Activated CD4-positive, alpha-beta T cell treated with anti-CD3 and anti-CD28 coated beads for 36 hours (primary cell): ENCODE results near the gene TRAK1. TPM values are rescaled to one million over a fixed set of nuclear protein-coding genes. Genes with fewer than 3 reads are reported as not detected.

Source experiments
- ATAC-seq: fragments of 200-7000 bp; cut with Tn5 transposase; one replicate; pipeline ENCODE4 v1.10.0; 2021; ENCODE audit warnings: mild to moderate bottlenecking, moderate library complexity
- CTCF ChIA-PET: fragments of 350-600 bp; sonication (Branson Sonifier 250); formaldehyde crosslinking; loops from one replicate; lab custom pipeline; 2021; ENCODE audit warnings: antibody characterized with exemption; lab: Charles Lee
- POLR2A ChIA-PET: fragments of 350-600 bp; sonication (Branson Sonifier 250); formaldehyde crosslinking; loops from one replicate; lab custom pipeline; 2021; ENCODE audit warnings: antibody characterized with exemption, inconsistent platforms; lab: Charles Lee
- DNase-seq: peaks from one replicate; pipeline ENCODE4 v3.0.0-alpha.2; 2020
- H3K27ac Mint-ChIP-seq: one replicate; pipeline ENCODE4 v1.8.0; 2021; ENCODE audit warnings: mixed read lengths
- H3K27me3 Mint-ChIP-seq: one replicate; pipeline ENCODE4 v1.8.0; 2021; ENCODE audit warnings: mixed read lengths
- H3K36me3 Mint-ChIP-seq: one replicate; pipeline ENCODE4 v1.8.0; 2021; ENCODE audit warnings: low read depth, mixed read lengths
- H3K4me1 Mint-ChIP-seq: one replicate; pipeline ENCODE4 v1.8.0; 2021; ENCODE audit warnings: mixed read lengths
- H3K4me3 Mint-ChIP-seq: one replicate; pipeline ENCODE4 v1.8.0; 2021; ENCODE audit warnings: mild to moderate bottlenecking, moderate library complexity, mixed read lengths
- H3K9me3 Mint-ChIP-seq: one replicate; pipeline ENCODE4 v1.8.0; 2021; ENCODE audit warnings: low read depth, mixed read lengths
- intact Hi-C, 2 experiments: fragments of 100-400 bp; cut with DNase I in 1 of 2; cut with micrococcal nuclease in 1 of 2; formaldehyde crosslinking; loops; one replicate each; pipeline versions ENCODE4 v1.14.2 to v1.15.1; 2022 to 2024; cut with DNase I, micrococcal nuclease
- total RNA-seq, 2 experiments: library from RNA; stranded (reverse); gene quantifications; one replicate each; pipeline ENCODE4 v1.2.3, GENCODE V29; 2021

TRAK1 gene
- total RNA-seq, 2 experiments from 2014 or later: 22.4 to 23.6 TPM

DNA sequence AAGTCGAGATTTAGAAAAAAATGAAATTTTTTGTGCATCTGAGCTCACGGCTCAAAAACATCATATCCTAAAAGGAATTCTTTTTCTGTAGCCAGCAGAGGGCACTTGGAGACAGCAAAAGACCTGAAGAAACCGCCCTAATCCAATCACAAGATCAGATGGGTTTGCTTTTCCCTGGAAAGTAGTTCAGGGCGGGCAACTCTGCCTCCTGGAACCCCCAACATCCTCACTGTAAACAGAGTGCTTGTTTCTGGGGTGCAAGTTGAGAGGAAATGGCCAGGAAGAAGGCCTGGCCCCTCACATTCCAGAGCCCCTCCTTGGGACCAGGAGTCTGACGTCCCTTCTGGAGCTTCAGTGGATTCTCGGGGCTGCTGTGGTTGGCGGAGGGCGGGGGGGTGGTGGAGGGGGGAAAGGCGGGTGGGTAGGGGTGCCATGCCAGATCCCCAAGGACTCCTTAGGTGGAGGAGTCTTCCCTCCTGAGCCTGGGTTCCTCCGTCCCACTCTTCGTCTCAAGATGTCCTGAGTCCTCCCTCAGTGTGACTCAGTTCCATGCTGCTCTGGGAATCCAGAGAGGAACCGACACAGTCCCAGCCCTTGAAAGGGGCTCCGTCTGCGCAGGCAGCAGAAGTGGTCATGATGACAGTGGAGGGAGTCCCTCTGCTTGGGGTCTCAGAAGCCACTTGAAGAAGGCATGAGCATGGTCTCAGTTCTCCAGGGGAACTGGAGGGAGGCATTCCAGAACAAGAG lies 139.0 kb downstream of the TRAK1 start:
- CTCF ChIA-PET: interaction anchor here (0.6 to 1.5 kb wide), 8 partner anchors 10 to 311 kb away, joined by 3 to 8 read pairs (median 4); no protein-coding TSS in a partner anchor
- no peaks in the 10 kb centered on the region for H3K9me3 Mint-ChIP-seq

DNA sequence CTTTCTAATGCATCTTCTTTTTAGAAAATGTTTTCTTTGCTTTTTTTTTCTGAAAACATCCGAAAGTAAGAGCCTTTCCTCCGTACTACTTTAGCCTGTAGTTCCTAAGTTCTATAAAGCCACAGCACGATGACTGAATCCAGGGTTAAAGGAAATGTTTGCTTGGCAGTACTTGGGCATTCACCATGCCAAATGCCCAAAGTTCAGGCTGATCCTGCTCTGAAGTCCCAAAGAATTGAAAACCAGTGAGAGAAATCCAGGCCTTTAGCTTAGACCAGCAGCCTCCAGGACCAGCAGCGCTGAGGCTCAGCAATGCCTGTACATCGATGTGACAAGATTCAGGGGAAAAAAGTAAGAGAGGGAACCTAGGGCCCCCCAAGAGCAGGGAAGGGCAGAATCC lies 139.7 kb downstream of the TRAK1 start:
- intact Hi-C loops: loop anchor here (1.0 to 5.0 kb wide), 2 partner anchors 211 to 212 kb away; no protein-coding TSS in a partner anchor
- ChIA-PET CTCF (interaction anchor here (1.5 kb wide), 1 partner anchor 16 kb away, joined by 4 read pairs; no protein-coding TSS in a partner anchor), POLR2A (no interaction called here)
- Mint-ChIP-seq H3K36me3 (no peaks in the 10 kb centered on the region), H3K4me1 (peaks cover 2% of the 10 kb centered on the region), H3K27me3 (peaks cover 14% of the 10 kb centered on the region), H3K4me3 (no peak overlapping the region), H3K27ac (no peak overlapping the region), H3K9me3 (no peaks in the 10 kb centered on the region)
- DNase-seq (no peak), ATAC-seq (no peak)

More for the DNA sequence above, 139.0 kb downstream of the TRAK1 start:
- POLR2A ChIA-PET: interaction anchor here (0.8 kb wide), 1 partner anchor 89 kb away, joined by 3 read pairs; no protein-coding TSS in a partner anchor
- ATAC-seq (no peak), DNase-seq (no peak)
- Mint-ChIP-seq H3K27me3 (peaks cover 12% of the 10 kb centered on the region), H3K36me3 (peaks cover 7% of the 10 kb centered on the region), H3K27ac (no peak overlapping the region), H3K4me1 (peaks cover 2% of the 10 kb centered on the region), H3K4me3 (no peak overlapping the region)
- intact Hi-C loops: loop anchor here (1.0 to 5.0 kb wide), 3 partner anchors 111 to 213 kb away; no protein-coding TSS in a partner anchor

DNA sequence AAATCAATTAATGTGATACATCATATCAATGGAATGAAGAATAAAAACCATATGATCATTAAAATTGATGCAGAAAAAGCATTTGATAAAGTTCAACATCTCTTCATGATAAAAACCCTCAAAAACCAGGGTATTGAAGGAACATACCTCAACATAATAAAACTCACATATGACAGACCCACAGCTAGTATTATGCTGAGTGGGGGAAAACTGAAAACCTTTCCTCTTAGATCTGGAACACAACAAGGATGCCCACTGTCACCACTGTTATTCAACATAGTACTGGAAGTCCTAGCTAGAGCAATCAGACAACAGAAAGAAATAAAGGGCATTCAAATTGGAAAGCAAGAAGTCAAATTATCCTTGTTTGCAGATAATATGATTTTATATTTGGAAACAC lies 144.4 kb downstream of the TRAK1 start:
- DNase-seq (no peak), ATAC-seq (no peak)
- peaks cover 29% of the 10 kb centered on the region for H3K27me3 Mint-ChIP-seq
- ChIA-PET CTCF (interaction anchor here (1.3 kb wide), 1 partner anchor 12 kb away, joined by 6 read pairs; no protein-coding TSS in a partner anchor), POLR2A (no interaction called here)
- H3K4me3 Mint-ChIP-seq: no peak overlapping the region
- peaks cover 8% of the 10 kb centered on the region for H3K9me3 Mint-ChIP-seq
- no peaks in the 10 kb centered on the region for H3K4me1 Mint-ChIP-seq
- intact Hi-C loops: no loop called here
- H3K36me3 Mint-ChIP-seq: no peaks in the 10 kb centered on the region
- H3K27ac Mint-ChIP-seq: no peak overlapping the region

- ChIA-PET POLR2A (no interaction called here), CTCF (interaction anchor here (0.6 to 0.9 kb wide), 2 partner anchors 10 to 182 kb away, joined by 3 read pairs; no protein-coding TSS in a partner anchor)
- no peak for DNase-seq
- Mint-ChIP-seq H3K9me3 (peaks cover 8% of the 10 kb centered on the region), H3K27ac (no peak overlapping the region), H3K36me3 (no peaks in the 10 kb centered on the region), H3K4me3 (no peak overlapping the region), H3K4me1 (no peaks in the 10 kb centered on the region), H3K27me3 (peaks cover 29% of the 10 kb centered on the region)
- intact Hi-C loops: no loop called here
- ATAC-seq: no peak
Measured at GRCh38 chr3:42236611-42237010, 145.5 kb downstream of the TRAK1 start.

- intact Hi-C loops: loop anchor here (5.0 to 10.0 kb wide), 2 partner anchors 291 to 499 kb away; no protein-coding TSS in a partner anchor
- Mint-ChIP-seq H3K4me3 (no peak overlapping the region), H3K27me3 (peaks cover 14% of the 10 kb centered on the region), H3K27ac (no peak overlapping the region), H3K36me3 (no peaks in the 10 kb centered on the region), H3K9me3 (no peaks in the 10 kb centered on the region), H3K4me1 (peaks cover 7% of the 10 kb centered on the region)
- DNase-seq (no peak), ATAC-seq (no peak)
- CTCF ChIA-PET: interaction anchor here (1.8 to 4.8 kb wide), 4 partner anchors 17 to 301 kb away, joined by 7 to 99 read pairs (median 12); no protein-coding TSS in a partner anchor
- POLR2A ChIA-PET: no interaction called here
Measured at GRCh38 chr3:42246091-42246490, 154.9 kb downstream of the TRAK1 start.

- H3K9me3 Mint-ChIP-seq: no peaks in the 10 kb centered on the region
- peaks cover 12% of the 10 kb centered on the region for H3K27me3 Mint-ChIP-seq
- H3K4me1 Mint-ChIP-seq: peaks cover 7% of the 10 kb centered on the region
- intact Hi-C loops: loop anchor here (1.0 to 10.0 kb wide), 6 partner anchors 17 to 497 kb away; no protein-coding TSS in a partner anchor
- H3K4me3 Mint-ChIP-seq: no peak overlapping the region
- no peak overlapping the region for H3K27ac Mint-ChIP-seq
- DNase-seq (peak; percentile 78), ATAC-seq (peak; percentile 71)
- CTCF ChIA-PET: interaction anchor here (0.6 to 4.8 kb wide), 56 partner anchors 8 to 569 kb away, joined by 3 to 99 read pairs (median 4); partner anchors contain the start of gene SEC22C
- H3K36me3 Mint-ChIP-seq: no peaks in the 10 kb centered on the region
- POLR2A ChIA-PET: no interaction called here
Measured at GRCh38 chr3:42247576-42248027, 156.4 kb downstream of the TRAK1 start.

GRCh38 chr3:42250761-42251160 lies 159.6 kb downstream of the TRAK1 start:
- Mint-ChIP-seq H3K4me3 (no peak overlapping the region), H3K9me3 (no peaks in the 10 kb centered on the region), H3K36me3 (no peaks in the 10 kb centered on the region), H3K4me1 (peaks cover 7% of the 10 kb centered on the region), H3K27ac (no peak overlapping the region), H3K27me3 (peaks cover 16% of the 10 kb centered on the region)
- ATAC-seq: no peak
- POLR2A ChIA-PET: no interaction called here
- no peak for DNase-seq
- CTCF ChIA-PET: interaction anchor here (0.6 to 1.9 kb wide), 3 partner anchors 189 to 197 kb away, joined by 3 to 9 read pairs (median 4); no protein-coding TSS in a partner anchor
- intact Hi-C loops: no loop called here

DNA sequence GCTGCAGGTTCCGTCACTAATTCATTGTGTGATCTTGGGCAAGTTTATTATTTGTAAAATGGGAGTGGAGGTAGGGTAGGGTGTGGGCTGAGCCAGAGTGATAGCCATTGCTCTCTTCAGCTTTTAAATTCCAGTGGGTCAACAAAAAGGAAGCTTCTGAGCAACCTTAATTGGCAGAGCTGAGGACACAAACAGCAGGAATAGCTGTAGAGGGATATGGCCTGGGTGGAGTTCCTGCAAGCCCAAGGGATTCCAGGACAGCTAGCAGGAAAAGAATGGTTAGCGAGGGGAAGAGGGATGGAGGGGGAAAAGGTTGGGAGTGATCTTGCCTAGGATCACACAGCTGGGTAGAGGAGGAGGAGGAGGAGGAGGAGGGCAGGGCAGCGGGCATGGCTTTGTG lies 163.4 kb downstream of the TRAK1 start:
- no peak overlapping the region for H3K4me3 Mint-ChIP-seq
- CTCF ChIA-PET: interaction anchor here (0.5 to 1.5 kb wide), 3 partner anchors 7 to 248 kb away, joined by 3 to 4 read pairs (median 3); partner anchors contain the start of gene VIPR1
- DNase-seq (no peak), ATAC-seq (no peak)
- POLR2A ChIA-PET: no interaction called here
- no peak overlapping the region for H3K27ac Mint-ChIP-seq
- no peaks in the 10 kb centered on the region for H3K36me3 Mint-ChIP-seq
- intact Hi-C loops: no loop called here
- peaks cover 24% of the 10 kb centered on the region for H3K27me3 Mint-ChIP-seq
- no peaks in the 10 kb centered on the region for H3K9me3 Mint-ChIP-seq
- H3K4me1 Mint-ChIP-seq: peaks cover 6% of the 10 kb centered on the region

GRCh38 chr3:42256135-42256819 lies 165.1 kb downstream of the TRAK1 start:
- peaks cover 6% of the 10 kb centered on the region for H3K4me1 Mint-ChIP-seq
- H3K36me3 Mint-ChIP-seq: no peaks in the 10 kb centered on the region
- ATAC-seq (peak; percentile 73), DNase-seq (no peak)
- H3K9me3 Mint-ChIP-seq: no peaks in the 10 kb centered on the region
- POLR2A ChIA-PET: no interaction called here
- H3K27me3 Mint-ChIP-seq: peaks cover 29% of the 10 kb centered on the region
- no peak overlapping the region for H3K4me3 Mint-ChIP-seq
- CTCF ChIA-PET: interaction anchor here (1.5 kb wide), 1 partner anchor 9 kb away, joined by 3 read pairs; no protein-coding TSS in a partner anchor
- intact Hi-C loops: no loop called here
- H3K27ac Mint-ChIP-seq: no peak overlapping the region

GRCh38 chr3:42257007-42257406 lies 165.8 kb downstream of the TRAK1 start:
- ChIA-PET CTCF (interaction anchor here (1.6 kb wide), 1 partner anchor 10 kb away, joined by 3 read pairs; no protein-coding TSS in a partner anchor), POLR2A (no interaction called here)
- intact Hi-C loops: no loop called here
- peaks cover 6% of the 10 kb centered on the region for H3K4me1 Mint-ChIP-seq
- DNase-seq (no peak), ATAC-seq (no peak)
- H3K27ac Mint-ChIP-seq: no peak overlapping the region
- no peaks in the 10 kb centered on the region for H3K36me3 Mint-ChIP-seq
- H3K27me3 Mint-ChIP-seq: peaks cover 30% of the 10 kb centered on the region
- no peak overlapping the region for H3K4me3 Mint-ChIP-seq
- H3K9me3 Mint-ChIP-seq: no peaks in the 10 kb centered on the region

GRCh38 chr3:42262525-42262924 lies 171.4 kb downstream of the TRAK1 start:
- Mint-ChIP-seq H3K4me3 (no peak overlapping the region), H3K27ac (no peak overlapping the region), H3K27me3 (peaks cover 55% of the 10 kb centered on the region), H3K4me1 (peaks cover 9% of the 10 kb centered on the region), H3K36me3 (no peaks in the 10 kb centered on the region), H3K9me3 (no peaks in the 10 kb centered on the region)
- POLR2A ChIA-PET: interaction anchor here (0.6 kb wide), 1 partner anchor 112 kb away, joined by 4 read pairs; no protein-coding TSS in a partner anchor
- ATAC-seq (no peak), DNase-seq (no peak)
- intact Hi-C loops: no loop called here
- CTCF ChIA-PET: interaction anchor here (0.6 to 2.0 kb wide), 5 partner anchors 16 to 1321 kb away, joined by 3 to 13 read pairs (median 3); no protein-coding TSS in a partner anchor
